ENCODE results near the gene CYTH3. TPM values are rescaled to one million over a fixed set of nuclear protein-coding genes. Genes with fewer than 3 reads are reported as not detected.
"Not testable (repeated sequence)": the region's sequence is repeated elsewhere in the genome, so short reads cannot be mapped to it uniquely, and the experiment has no call there.

The CYTH3 gene
- total RNA-seq, 4 donors from 2014 or later, result 41.0 to 75.5 (median 56.7) TPM

DNA sequence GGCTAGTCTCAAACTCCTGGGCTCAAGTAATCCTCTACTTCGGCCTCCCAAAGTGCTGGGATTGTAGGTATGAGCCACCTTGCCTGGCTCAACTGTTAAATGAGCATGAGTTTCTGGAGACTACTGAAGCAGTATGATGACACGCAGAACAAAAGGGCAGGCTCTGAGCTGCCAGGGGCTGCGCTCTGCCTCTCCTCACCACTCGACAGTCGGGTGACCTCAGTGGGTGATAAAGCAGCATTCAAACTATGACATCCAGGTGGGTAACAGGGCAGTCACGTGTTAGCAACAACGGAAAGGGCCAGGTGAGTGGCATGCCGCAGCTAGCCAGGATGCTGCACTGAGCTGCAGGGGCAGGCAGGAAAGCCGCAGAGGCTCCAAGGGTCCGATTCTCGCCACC, 71.5 kb downstream of the CYTH3 start:
- Histone ChIP-seq H3K4me3 (replicated peaks in 1 of 3) (no peak overlapping the region), H3K36me3 (no peaks in the 10 kb centered on the region), H3K27me3 (no peaks in the 10 kb centered on the region), H3K27ac (no peak overlapping the region), H3K9me3 (no peaks in the 10 kb centered on the region), H3K4me1 (peaks cover 43 to 58% of the 10 kb centered on the region in 2 donors)
- 93 to 100% methylated on average over 11 of the region's 11 CpGs for WGBS, 2 donors
- DNase-seq, result no peak
- intact Hi-C loops (cut with DNase I), result no loop called here
- TF ChIP-seq, protein P1, sequence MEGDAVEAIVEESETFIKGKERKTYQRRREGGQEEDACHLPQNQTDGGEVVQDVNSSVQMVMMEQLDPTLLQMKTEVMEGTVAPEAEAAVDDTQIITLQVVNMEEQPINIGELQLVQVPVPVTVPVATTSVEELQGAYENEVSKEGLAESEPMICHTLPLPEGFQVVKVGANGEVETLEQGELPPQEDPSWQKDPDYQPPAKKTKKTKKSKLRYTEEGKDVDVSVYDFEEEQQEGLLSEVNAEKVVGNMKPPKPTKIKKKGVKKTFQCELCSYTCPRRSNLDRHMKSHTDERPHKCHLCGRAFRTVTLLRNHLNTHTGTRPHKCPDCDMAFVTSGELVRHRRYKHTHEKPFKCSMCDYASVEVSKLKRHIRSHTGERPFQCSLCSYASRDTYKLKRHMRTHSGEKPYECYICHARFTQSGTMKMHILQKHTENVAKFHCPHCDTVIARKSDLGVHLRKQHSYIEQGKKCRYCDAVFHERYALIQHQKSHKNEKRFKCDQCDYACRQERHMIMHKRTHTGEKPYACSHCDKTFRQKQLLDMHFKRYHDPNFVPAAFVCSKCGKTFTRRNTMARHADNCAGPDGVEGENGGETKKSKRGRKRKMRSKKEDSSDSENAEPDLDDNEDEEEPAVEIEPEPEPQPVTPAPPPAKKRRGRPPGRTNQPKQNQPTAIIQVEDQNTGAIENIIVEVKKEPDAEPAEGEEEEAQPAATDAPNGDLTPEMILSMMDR (IDR thresholded peaks at IDR 0.05), result no peak
- no peak for TF ChIP-seq POLR2A (IDR thresholded peaks at IDR 0.05)

DNA sequence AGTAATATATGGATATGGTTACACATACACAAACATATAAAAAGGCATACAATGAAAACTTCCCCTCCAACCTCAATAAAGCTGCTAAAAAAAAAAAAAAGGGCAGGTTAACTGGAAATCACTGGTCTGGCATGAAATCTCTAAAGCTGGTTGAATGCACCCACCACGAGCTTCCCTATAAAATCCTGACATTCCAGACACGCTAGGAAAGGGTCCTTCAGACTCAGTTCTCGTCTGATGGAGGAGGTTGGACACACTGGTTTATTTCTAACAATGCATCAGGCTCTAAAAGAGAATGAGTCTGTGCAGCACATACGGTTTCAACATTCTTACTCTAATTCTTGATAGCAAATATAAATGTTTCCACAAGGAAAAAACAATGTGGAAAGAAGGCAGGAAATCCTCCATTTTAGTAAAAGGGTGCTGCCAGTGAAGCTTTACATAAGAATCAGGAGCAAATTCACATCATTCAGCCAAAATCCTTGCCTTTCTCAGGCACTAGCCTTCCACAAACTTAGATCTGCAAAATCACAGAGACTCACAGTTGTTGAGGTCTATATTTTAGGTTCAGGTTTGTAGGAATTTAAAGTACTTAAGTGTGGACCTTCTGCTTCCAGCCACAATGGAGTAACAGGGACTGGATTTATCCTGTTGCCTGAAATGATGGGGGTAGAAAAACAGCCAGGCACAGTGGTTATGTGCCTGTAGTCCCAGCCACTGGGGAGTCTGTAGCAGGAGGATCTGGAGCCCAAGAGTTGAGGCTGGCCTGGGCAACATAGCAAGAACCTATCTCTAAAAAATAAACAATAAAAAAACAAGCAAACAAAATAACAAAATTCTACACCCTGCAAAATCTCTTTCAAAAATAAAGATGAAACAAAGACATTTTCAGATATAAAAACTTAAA, 73.5 kb downstream of the CYTH3 start:
- no peak overlapping the region for H3K4me3 ChIP-seq (replicated peaks in 1 of 3)
- peaks cover 29 to 38% of the 10 kb centered on the region in 2 donors for H3K4me1 ChIP-seq
- WGBS, 2 donors, result 23 to 33% methylated on average over 4 of the region's 4 CpGs
- no peaks in the 10 kb centered on the region for H3K27me3 ChIP-seq
- no peaks in the 10 kb centered on the region for H3K9me3 ChIP-seq
- intact Hi-C loops (cut with DNase I), result no loop called here
- H3K36me3 ChIP-seq, result no peaks in the 10 kb centered on the region
- peak overlapping the region; percentile 41 to 58 (median 50) for H3K27ac ChIP-seq
- peak; percentile 27 to 36 for DNase-seq
- TF ChIP-seq, protein P1 (IDR thresholded peaks at IDR 0.05), result no peak
- no peak for TF ChIP-seq POLR2A (IDR thresholded peaks at IDR 0.05)

DNA sequence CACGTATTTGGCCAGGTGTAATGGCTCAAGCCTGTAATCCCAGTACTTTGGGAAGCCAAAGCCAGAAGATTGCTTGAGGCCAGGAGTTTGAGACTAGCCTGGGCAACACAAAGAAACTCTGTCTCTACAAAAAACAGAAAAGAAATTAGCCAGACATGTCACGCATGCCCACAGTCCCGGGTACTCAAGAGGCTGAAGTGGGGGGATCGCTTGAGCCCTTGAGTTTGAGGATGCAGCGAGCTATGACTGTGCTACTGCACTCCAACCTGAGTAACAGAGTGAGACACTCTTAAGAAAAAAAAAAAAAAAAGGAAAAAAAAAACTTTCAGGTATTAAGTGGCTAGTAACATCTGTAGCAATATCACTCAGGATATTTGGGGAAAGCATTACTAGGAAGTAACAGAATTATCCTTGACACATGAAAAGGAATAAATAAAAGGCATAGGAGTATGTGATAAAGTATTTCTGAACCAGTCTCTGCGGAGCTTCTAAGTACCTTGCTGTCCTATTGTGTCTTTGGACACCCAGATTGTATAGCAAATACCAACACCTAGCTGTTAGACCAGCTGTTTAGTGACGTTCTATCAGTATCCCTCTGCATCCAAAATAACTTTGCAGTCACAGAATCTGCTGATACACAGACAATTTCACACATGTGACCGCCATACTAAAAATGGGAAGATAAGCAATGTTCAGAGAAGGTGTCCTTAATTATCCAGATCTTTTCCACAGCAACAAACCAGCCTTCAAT, 74.4 kb downstream of the CYTH3 start:
- TF ChIP-seq POLR2A (IDR thresholded peaks at IDR 0.05), result no peak
- TF ChIP-seq, protein P1 (IDR thresholded peaks at IDR 0.05), result no peak
- H3K4me1 ChIP-seq, result peaks cover 32 to 33% of the 10 kb centered on the region in 2 donors
- peak overlapping the region; percentile 55 to 58 (median 56) for H3K27ac ChIP-seq
- intact Hi-C loops (cut with DNase I), result no loop called here
- no peaks in the 10 kb centered on the region for H3K9me3 ChIP-seq
- no peaks in the 10 kb centered on the region for H3K27me3 ChIP-seq
- no peak overlapping the region for H3K4me3 ChIP-seq (replicated peaks in 1 of 3)
- no peaks in the 10 kb centered on the region for H3K36me3 ChIP-seq
- WGBS, 2 donors, result 38 to 43% methylated on average over 8 of the region's 8 CpGs
- peak; percentile 93 for DNase-seq

DNA sequence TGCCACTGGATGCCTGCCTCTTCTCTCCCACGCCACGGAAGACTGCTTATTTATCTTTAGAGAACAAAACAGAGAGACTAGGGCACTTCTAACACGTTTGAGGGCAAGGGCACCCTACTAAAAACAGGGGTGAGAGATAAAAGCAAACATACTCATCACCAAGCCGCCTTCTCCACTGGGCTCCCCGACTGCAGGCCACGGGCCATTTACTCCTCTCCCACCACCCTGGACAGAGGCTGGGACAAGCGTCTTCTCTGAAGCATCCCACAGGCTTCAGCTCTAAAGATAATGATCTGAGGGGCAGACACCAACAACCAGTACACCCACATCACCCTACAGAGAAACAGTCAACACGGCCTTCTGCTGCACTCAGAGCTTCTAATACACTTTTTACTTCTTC, 78.7 kb downstream of the CYTH3 start:
- no peak overlapping the region for H3K4me3 ChIP-seq (replicated peaks in 1 of 3)
- intact Hi-C loops (cut with DNase I), result no loop called here
- TF ChIP-seq POLR2A (IDR thresholded peaks at IDR 0.05), result no peak
- TF ChIP-seq, protein P1 (IDR thresholded peaks at IDR 0.05), result no peak
- no peaks in the 10 kb centered on the region for H3K27me3 ChIP-seq
- no peak for DNase-seq
- 64 to 69% methylated on average over 8 of the region's 8 CpGs for WGBS, 2 donors
- H3K4me1 ChIP-seq, result peaks cover 20 to 26% of the 10 kb centered on the region in 2 donors
- H3K9me3 ChIP-seq, result no peaks in the 10 kb centered on the region
- H3K36me3 ChIP-seq, result no peaks in the 10 kb centered on the region
- H3K27ac ChIP-seq, result peak overlapping the region in 1 of 3 donors; percentile 20

DNA sequence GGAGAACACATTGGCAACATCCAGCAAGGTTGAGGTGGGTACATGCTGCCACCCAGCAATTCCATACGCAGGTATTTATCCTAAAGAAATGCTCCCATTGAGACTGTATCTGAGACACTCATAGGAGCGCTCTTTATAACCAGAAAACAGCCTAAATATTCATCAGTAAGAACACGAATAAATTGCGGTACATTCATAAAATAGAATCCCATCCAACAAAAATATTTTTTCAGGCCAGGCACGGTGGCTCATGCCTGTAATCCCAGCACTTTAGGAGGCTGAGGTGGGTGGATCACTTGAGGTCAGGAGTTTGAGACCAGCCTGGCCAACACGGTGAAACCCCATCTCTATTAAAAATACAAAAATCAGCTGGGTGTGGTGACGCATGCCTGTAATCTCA, 81.9 kb downstream of the CYTH3 start:
- DNase-seq; H3K9me3 ChIP-seq; H3K36me3 ChIP-seq; H3K27ac ChIP-seq; intact Hi-C loops (cut with DNase I); H3K4me3 ChIP-seq (replicated peaks in 1 of 3); H3K27me3 ChIP-seq; H3K4me1 ChIP-seq: not testable (repeated sequence)
- 84 to 88% methylated on average over 7 of the region's 7 CpGs for WGBS, 2 donors
